ENCODE measurements around the gene STUM.

Gene STUM

DNA sequence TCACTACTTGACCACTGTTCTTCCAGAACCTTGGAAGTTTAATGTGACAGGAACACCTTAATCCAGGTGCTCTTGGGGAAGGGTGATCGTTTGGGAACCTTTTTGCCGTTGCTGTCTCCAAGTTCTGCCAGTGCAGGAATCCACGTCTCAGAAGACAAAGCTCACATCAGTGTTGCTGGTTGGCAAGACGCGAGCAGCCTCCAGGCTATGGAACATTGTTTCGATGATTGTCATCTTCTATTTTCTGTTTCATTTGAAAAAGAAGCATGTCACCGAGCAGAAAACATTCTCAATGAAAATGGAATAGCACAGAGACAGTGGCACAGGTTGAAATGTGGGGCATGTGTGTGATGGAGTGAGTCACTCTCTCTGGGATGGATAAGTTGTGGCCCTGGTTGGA is 11.7 kb downstream of the STUM start:
- no peak for DNase-seq (ENCODE audit: low read depth in 2 of 2)

DNA sequence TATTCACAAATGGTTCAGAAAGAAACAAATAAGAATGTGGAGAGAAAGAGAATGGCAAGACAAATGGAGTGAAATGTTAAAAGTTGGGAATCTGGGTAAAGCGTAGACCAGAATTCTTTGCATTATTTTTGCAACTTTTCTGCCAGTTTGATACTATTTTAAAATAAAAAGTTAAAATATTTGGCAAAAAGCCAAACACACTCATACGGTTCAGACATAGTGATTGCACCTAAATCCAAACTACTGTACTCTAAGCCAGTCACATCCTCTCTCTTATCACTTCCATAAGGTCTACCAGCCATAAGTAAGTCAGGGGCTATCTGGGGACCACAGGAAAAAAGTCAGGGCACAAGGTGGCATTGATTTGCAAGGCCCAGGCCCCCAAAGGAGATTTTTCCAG is 14.4 kb downstream of the STUM start:
- no peak for DNase-seq (ENCODE audit: low read depth in 2 of 2)

DNA sequence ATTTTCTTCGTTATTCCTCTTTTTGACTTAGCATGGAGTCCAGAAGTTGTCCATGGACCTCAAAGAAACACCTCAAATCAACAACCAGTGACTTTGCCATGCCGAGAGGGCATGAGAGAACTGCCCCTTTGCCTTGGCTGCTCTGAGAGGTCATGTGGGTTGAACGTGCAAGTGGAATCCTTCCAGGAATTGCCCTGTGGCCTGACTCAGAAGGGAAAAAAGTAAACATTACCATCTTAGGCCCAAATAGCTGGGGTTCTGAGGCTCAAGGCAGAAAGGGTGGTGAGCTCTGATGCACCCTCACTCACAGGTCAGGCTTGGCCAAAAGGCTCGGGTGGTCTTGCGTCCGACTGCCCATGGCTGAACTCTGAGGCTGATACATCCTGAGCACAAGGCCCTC is 15.1 kb downstream of the STUM start:
- no peak for DNase-seq (ENCODE audit: low read depth in 2 of 2)

DNA sequence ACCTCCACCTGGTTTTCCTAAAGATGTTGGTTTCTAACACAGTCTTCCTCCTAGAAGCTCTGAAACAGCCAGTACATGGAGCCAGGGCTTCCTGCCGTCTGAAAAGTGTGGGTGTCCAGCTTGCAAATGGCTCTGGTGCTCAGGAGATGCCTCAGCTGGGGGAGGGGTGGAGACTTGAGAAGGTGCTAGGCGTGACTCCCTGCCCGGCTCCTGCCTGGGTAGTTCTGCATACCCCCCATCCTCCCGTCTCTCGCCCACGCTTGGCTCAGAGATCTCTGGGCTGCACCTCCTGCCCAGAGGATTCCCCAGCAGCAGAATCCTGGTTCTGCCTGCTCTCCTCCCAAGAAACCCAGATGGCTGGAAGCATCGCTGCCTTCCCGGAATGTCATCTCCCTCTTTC is 16.9 kb downstream of the STUM start:
- no peak for DNase-seq (ENCODE audit: low read depth in 2 of 2)

DNA sequence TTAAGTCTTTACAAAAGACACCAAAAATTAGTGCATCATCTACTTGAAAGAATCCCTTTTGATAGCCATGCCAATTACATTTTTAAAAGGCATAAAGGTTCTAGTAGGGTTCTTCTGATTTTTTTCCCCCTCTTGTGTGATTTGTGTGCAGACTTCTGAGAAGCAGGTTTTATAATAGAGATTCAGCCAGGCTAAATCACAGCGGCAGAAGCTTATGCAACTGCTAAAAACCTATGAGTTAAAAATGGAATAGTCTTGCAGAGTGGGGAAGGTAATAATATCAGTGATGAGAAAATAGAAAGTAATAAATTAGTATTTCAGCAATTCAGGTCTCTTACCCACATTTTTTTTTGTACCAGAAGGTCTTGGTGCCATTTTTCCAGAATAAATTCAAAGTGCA is 17.7 kb downstream of the STUM start:
- no peak for DNase-seq (ENCODE audit: low read depth in 2 of 2)

DNA sequence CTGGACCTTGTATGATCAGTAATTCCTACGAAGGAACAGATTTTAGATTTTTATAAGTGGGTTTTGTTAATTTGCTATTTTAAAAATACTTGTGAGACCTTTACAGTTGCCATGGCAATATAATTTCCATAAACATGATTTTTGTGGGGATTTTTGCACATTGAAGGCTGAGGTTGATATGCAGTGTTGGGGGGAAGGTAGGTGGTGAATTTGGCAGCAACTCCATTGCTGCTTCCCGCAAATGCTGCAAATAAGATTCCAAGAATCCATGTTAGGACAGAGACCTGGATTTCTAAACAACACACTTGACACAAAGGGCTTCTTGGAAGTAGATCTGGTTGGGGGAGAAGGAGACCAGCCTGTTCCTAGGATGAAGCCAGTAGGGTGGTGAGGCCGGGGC is 18.2 kb downstream of the STUM start:
- DNase-seq (ENCODE audit: low read depth in 2 of 2) = no peak

DNA sequence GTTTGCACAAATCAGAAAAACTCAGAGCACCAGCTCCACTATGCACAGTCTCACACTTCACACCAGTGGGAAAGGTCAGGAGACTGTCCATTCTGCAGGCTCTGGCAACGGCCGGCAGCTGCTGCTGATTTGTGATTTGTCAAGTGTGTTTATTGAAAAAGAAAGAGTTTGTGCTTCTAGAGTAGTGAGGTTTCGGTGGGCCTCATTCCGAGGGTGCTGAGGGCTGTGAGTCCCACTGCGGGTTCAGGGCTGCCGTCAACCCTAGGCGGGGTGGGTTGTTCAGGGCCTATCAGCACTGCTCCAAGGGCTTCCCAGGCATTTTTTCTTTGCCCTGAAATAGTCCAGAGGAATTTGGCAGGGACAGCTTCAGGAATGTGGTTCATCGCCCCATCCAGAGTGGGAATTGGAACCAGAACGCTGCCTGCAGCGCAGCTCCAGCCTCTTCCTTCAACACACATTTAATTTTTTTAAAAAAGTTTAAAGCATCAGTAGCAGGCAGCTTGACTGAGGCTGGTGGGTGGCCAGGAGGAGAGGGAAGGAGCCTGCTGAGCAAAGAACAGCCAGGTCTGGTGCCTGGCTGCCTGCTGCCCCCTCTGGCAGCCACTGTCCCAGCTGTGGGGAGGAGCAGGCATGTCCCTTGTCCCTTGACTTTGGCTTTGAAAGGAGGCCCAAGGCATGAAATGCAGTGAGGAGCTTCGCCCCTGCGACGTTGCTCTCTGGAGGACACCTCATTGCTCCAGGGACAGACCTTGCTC is 19.7 kb downstream of the STUM start:
- DNase-seq (ENCODE audit: low read depth in 2 of 2) = no peak

DNA sequence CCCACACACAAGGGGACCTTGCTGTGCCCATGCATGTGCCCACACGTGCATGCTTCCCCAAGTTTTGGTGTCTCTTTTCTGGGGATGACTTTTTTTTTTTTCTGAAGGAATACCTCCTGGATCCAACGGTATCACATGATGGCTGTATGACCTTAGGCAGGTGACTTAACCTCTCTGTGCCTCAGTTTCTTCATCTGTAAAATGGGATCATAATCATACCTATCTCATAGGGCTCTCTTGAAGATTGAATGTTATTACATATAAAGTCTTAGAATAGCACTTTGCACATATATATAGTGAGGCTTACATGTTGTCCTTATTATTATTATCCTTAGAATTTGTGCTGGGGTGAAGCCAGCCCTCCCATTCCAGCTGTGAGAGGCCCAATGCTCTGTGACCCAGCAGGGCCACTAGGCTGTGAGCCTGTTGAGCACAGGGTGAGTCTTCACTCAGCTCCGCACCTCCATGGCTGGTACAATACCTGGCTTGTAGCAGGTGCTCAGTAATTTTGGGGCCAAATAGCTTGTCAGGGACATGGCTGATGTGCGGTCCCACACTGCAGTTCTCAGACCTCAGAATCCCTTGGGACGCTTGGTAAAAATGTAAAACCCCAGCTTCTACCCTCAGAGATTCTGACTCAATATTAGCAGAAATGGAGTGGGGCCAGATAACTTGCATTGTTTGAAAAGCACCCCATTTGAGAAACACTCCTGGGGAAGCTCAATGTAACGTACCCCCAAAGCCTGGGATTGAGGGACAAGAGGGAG is 20.6 kb downstream of the STUM start:
- no peak for DNase-seq (ENCODE audit: low read depth in 2 of 2)

DNA sequence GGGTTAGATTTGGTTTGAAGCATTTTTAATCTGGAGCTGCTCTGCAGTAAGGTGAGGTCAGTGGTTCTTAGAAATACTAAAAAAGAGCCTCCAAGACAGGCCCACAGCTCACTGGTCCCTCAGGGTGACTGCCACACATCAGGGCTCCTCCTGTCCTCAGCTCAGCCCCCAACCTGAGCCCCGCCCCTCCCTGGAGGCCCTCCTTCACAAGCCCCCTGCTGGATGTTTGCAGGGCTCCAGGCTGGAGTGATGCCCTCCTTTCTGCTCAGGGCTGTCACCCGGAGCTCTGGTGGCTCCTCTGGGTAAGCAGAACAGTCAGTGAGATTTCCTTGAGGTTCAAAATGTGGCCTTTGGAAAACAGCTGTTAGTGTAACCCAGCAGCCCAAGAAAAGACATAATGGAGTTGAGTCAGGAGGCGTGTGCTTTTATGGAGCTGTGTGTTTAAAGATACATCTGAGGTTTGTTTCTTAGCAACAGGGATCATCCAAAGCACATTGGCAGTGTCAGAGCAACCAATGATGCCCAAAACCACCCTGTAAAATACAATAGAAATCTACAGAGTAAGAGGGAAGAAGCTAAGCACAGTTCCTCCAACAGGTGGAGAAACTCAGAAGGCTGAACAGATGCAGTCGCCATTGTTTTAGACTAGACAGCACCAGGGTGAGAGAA is 21.4 kb downstream of the STUM start:
- no peak for DNase-seq (ENCODE audit: low read depth in 2 of 2)

DNA sequence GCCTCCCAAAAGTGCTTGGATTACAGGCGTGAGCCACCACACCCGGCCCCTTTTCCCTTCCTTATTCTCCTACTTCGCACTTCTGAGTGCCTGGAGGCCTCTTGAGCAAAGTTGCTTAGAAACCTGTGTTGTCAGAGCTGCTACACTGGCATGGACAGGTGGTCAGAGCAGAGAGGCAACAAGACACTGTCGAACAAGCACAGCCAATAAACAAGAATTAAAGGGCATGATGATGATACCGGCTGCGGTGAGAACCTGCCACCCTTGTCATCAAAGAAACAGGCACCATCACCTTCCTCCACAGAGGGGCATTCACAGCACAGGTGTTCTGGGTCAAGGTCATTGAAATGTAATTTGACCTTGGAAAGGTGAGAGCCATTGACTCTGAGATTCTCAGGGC is 23.3 kb downstream of the STUM start:
- DNase-seq (ENCODE audit: low read depth in 2 of 2) = no peak

DNA sequence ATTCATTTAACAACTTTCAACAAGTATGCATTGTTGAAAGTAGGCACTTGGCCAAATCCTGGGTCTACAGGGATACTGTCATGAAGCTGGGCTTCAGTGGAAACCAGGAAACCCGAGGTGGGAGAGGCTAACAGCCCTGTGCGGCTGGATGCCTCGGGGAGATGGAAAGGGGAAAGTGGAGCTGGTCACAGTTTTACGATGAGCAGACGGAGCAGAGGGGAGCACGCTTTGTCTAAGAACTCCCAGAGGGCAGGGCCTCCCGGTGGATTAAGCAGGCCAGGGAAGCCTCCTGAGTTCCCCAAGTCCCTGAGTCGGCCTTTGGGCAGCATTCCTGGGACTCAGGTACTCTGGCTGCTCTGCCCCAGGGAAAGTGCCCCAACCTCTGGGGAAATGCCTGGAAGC is 23.8 kb downstream of the STUM start:
- DNase-seq (ENCODE audit: low read depth in 2 of 2) = no peak

DNA sequence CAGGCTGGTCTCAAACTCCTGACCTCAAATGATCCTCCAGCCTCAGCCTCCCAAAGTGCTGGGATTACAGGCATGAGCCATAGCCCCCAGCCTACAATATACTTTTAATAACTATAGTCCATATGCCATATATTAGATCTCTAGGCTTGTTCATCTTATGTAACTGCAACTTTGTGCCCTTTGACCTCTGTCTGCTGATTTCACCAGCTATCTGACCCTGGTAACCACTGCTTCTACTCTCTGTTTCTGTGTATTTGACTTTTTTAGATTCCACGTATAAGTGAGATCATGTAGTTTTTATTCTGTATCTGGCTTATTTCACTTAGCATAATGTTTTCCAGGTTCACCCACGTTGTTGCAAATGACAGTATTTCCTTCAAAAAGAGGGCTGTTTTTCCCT is 25.5 kb downstream of the STUM start:
- no peak for DNase-seq (ENCODE audit: low read depth in 2 of 2)

DNA sequence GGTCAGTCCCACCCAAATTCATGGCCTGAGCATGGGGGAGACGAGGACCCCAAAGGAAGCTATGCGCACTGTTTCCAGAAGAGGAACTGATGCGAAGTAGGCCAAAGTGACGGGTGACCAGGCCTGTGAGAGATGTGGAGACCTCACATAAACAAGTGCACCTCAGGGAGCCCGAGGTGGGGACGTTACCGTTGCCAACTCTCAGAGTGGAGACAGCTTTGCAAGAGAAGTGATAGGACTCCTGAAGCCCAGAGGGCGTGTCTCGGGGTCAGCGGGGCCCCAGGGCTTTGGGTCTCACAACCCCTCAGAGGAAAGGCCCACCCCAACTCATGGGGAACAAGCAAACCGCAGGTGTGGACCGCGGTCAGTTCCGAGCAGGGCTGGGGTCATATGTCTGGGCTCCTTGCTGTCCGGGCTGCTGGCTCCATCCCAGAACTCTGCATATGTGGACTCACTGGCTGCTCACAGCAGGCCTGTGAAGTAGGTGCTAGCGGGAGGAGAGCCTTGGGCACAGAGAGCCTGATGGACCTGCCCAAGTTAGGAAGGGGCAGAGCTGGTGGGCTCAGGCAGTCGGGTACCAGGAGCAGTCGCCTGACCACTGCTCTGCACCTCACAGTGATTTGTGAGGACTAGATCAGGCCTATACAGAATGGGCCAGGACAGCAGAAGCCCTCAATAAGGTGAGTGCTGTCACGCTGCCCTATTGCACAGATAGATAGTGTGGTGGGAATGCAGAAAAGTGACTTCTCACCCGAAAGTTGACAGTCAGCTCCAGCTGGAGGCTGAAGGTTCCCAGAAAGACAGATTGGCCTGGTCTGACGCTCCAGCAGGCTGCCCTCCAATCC is 26.2 kb downstream of the STUM start:
- DNase-seq (ENCODE audit: low read depth in 2 of 2) = no peak

DNA sequence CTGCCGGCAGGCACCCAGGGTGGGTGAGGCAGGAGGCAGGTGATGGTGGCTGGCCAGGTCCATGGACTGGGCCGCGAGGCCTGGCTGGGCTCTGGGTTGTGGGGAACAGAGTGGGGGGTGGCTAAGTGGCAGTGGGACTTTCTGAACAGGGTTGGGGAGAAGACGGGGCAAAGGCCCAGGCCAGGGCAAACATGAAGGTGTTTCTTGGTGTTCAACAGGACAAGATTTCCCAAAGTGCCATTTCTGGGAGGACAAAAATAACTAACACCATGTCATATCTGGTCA is 26.8 kb downstream of the STUM start:
- DNase-seq (ENCODE audit: low read depth in 2 of 2) = no peak

DNA sequence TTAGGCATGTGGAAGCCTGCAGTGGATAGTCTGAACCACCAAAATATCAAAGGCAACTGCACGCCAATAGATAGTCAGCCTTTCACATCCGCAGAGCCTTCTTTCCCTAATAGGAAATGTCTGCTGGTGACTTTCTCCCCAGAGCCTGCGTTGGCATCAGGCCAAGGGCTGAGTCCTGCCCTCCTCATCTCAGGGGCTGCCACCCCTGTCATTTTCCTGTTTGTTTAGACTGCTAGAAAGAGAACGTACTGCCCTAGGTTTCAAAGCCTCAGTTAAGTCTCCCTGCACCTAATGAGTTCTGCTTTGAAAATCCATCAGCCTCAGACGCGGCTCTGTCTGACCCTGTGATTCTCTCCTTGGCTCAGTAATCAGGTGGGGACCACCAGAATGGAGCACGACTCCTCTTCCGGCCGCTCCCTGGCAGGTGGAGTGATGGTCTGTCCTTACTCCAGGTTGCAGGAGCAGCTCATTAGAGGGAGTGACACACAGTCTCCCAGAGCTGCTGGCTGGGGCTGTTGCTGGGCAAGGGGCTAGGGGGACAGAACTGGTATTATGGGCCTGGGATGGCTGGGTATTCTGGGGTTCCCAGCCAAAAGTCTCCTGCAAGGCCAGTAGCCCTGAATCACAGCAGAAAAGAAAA is 27.3 kb downstream of the STUM start:
- DNase-seq (ENCODE audit: low read depth in 2 of 2) = no peak

DNA sequence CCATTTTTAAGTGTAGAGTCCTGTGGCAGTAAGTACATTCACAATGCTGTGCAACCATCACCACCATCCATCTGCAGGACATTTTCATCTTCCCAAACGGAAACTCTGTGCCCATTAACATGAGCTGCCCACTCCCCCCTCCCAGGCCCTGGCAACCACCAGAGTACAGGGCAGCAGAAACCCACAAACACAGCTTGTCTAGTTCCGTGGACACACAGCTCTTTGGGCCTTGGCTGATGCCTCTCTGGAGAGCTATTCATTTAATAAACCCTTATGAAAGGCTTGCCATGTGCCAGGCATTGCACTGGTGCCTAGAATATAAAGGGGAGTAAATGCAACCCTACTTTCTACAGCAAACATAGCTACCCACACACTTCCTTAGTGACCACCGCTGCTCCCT is 28.0 kb downstream of the STUM start:
- no peak for DNase-seq (ENCODE audit: low read depth in 2 of 2)

DNA sequence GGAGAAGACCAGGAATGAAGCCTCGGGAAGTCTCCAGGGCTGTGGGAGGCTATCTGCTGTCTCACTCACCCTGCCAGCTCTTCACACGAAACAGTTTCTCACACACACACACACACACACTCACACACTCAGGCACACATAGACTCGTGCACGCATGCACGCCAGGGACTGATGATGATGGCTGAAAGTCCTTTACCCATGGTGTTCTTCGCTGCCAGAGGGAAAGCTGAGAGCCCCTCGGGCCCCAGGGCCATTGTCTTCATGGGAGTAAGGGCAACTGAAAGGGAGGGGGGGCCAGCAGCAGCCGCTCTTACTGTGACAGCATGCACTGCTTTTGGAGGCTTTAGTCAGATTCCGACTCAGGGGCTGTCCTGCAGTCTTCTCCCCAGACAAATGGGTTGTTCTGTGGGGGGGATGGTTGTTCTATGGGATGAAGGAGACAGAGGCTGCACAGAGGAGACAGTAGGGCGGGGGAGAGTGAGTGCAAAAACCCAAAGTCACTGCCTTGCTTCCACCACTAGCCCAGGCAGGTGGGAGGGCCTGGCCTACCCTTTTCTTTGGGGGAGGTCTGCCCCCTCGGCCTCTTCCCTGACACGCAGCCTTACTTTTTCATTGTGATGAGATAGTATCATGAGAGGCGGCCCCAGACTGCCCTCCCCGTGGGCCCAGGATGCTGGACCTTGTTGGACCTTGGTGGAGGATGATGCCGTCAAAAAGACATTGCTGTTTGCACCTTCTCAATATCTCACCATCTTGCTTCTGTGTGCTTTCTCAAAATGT is 29.0 kb downstream of the STUM start:
- no peak for DNase-seq (ENCODE audit: low read depth in 2 of 2)

DNA sequence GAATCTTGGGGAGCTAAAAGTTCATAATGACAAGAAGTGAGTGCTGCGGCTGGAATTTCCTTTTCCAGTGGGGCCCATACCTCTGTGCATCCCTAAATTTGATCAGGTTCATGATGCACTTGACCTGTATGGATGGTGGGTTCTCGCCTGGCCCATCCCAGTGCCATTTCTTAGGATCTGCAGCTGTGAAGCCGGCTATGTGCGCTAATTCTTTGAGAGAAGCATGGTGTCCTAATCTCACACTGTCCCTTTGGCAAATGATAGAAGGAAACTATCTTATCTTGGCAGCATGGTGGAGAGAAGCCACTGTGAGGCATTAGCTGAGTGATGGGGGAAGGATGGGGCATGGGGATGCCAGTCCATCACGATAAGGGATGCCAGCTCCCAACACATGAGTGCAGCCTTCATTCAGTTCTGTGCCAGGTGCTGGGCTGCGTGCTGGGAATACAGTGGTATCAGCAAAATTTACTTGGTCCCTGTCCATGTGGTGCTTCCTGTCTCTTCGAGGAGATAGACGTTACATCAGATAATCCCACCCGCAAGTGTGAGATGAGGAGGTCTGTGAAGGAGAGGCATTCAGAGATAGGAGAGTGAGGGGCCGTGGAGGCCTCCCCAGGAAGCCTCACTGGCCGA is 30.5 kb downstream of the STUM start:
- no peak for DNase-seq (ENCODE audit: low read depth in 2 of 2)

DNA sequence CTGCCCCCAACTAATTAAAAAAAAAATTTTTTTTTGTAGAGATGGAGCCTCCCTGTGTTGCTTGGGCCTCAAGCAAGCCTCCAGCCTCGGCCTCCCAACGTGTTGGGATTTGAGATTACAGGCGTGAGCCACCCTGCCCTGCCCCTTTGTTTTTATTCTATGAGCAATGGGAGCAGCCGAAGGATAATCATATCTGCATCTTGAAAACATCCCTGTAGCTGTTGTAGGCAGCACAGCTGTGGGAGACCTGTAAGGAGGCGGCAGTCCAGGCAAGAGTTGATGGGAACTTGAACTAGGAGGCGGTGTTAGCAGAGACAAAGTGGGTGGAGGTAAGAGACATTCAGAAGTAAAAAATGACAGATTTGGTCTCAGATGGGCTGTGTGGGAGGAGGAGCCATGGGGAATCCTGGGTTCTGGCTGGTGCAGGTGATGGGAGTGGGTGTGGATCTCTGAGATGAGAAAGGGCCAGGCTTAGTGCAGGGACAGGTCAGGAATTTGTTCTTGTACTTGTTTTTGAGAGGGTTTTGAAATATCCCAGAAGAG is 31.3 kb downstream of the STUM start:
- DNase-seq (ENCODE audit: low read depth in 2 of 2) = no peak

DNA sequence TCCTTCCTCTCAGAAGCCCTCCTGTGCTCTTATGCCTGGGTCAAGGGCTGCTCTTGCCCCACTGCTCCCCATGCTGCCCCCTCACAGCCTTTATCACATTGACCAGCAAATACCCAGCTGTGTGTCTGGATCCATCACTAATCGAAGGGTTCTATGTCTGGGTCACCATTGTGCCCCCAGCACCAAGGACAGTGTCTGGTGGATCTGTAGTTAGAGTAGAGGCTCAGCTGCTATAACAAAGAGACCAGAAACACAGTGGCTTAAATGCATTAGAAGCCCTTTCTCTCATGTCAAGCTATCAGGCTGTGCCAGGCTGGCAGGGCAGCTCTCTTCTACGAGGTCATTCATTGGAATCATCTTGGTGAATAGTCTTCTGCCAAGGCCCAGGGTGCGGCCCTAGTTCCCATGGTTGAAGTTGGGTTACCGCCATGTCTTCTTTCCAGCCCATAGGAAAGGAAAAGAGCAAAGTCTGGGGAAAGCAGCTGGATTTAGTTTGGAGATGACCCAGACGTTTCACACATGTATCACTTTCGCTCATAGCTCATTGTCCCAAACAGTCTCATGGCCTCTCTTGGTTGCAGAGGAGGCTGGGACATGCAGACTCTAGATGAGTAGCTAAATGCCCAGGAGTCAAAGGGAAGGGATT is 32.2 kb downstream of the STUM start:
- no peak for DNase-seq (ENCODE audit: low read depth in 2 of 2)
